SK-N-SH (cell line): ENCODE results near the gene RAPGEF1. TPM values are rescaled to one million over a fixed set of nuclear protein-coding genes. Genes with fewer than 3 reads are reported as not detected.

Experiments
- CTCF ChIA-PET: fragments of 300-600, 350-600 bp; formaldehyde crosslinking; extraction: SDS; loops from one replicate; lab custom pipeline; 2021; lab: Yijun Ruan, JAX
- POLR2A ChIA-PET: fragments of 350-600 bp; sonication (Branson Sonifier 250); formaldehyde crosslinking; extraction: SDS; loops from one replicate; lab custom pipeline; 2020; ENCODE audit warnings: antibody characterized with exemption, inconsistent platforms; lab: Yijun Ruan, JAX
- DNase-seq: peaks from one replicate; pipeline ENCODE4 v3.0.0; 2012
- H2AFZ ChIP-seq: fragments of 200-600 bp; sonication (generic); 2 replicates; pipeline ENCODE4 v1.8.1; 2016; ENCODE audit warnings: antibody characterized with exemption, mild to moderate bottlenecking, low read depth
- H3F3A ChIP-seq: fragments of 200-600 bp; sonication (generic); replicated peaks from 2 replicates; pipeline ENCODE3; 2016; ENCODE audit warnings: antibody characterized with exemption, mild to moderate bottlenecking; ENCODE audit not compliant: insufficient read depth
- H3K27ac ChIP-seq, 2 experiments: fragments of 200-500 bp in 1 of 2; fragments of 200-600 bp in 1 of 2; sonication (Bioruptor generic) in 1 of 2; sonication (generic), shearing (Covaris generic) in 1 of 2; 2 replicates each; pipeline versions ENCODE4 v1.5.1 to v1.6.1; 2014 to 2016; ENCODE audit warnings: low read depth in 2 of 2, inconsistent platforms in 1 of 2, low read length in 1 of 2, mild to moderate bottlenecking in 1 of 2, mixed read lengths in 1 of 2
- H3K27me3 ChIP-seq: fragments of 200-600 bp; sonication (generic), shearing (Covaris generic); 2 replicates; pipeline ENCODE4 v1.6.1; 2016; ENCODE audit warnings: mixed run types; ENCODE audit not compliant: insufficient read depth
- H3K36me3 ChIP-seq, 2 experiments: fragments of 200-500 bp in 1 of 2; fragments of 200-600 bp in 1 of 2; sonication (Bioruptor generic) in 1 of 2; sonication (generic) in 1 of 2; replicated peaks in 1 of 2; 2 replicates each; pipeline versions ENCODE3 to v1.5.1; 2014 to 2016; ENCODE audit warnings: low read length in 1 of 2, mild to moderate bottlenecking in 1 of 2; ENCODE audit not compliant: insufficient read depth in 2 of 2, control insufficient read depth in 1 of 2
- H3K4me1 ChIP-seq, 2 experiments: fragments of 200-500 bp in 1 of 2; fragments of 200-600 bp in 1 of 2; sonication (Bioruptor generic) in 1 of 2; sonication (generic), shearing (Covaris generic) in 1 of 2; 2 replicates each; pipeline versions ENCODE4 v1.5.1 to v1.6.1; 2014 to 2016; ENCODE audit warnings: low read depth in 1 of 2, low read length in 1 of 2, mixed run types in 1 of 2; ENCODE audit not compliant: insufficient read depth in 2 of 2, control insufficient read depth in 1 of 2
- H3K4me2 ChIP-seq: fragments of 200-600 bp; sonication (generic), shearing (Covaris generic); 2 replicates; pipeline ENCODE4 v1.6.1; 2017; ENCODE audit warnings: mixed run types
- H3K4me3 ChIP-seq, 2 experiments: fragments of 200-500 bp in 1 of 2; fragments of 200-600 bp in 1 of 2; sonication (Bioruptor generic) in 1 of 2; sonication (generic), shearing (Covaris generic) in 1 of 2; 2 replicates each; pipeline versions ENCODE4 v1.5.1 to v1.8.1; 2014 to 2016; ENCODE audit warnings: low read depth in 2 of 2, inconsistent platforms in 1 of 2, low read length in 1 of 2, mild to moderate bottlenecking in 1 of 2, mixed read lengths in 1 of 2, moderate library complexity in 1 of 2
- H3K79me2 ChIP-seq: fragments of 200-600 bp; sonication (generic); 2 replicates; pipeline ENCODE4 v1.8.1; 2017; ENCODE audit warnings: mild to moderate bottlenecking; ENCODE audit not compliant: insufficient read depth
- H3K9ac ChIP-seq: fragments of 200-600 bp; sonication (generic); 2 replicates; pipeline ENCODE4 v1.6.1; 2017; ENCODE audit warnings: mixed run types
- H3K9me2 ChIP-seq: fragments of 200-600 bp; sonication (generic); 2 replicates; pipeline ENCODE4 v1.6.1; 2017; ENCODE audit warnings: mixed run types
- H3K9me3 ChIP-seq: fragments of 200-600 bp; sonication (generic); 2 replicates; pipeline ENCODE4 v1.6.1; 2017; ENCODE audit warnings: mixed run types, mild to moderate bottlenecking, moderate library complexity
- H4K20me1 ChIP-seq: fragments of 200-600 bp; sonication (generic); 2 replicates; pipeline ENCODE4 v1.6.1; 2017; ENCODE audit warnings: mild to moderate bottlenecking, mixed run types; ENCODE audit not compliant: insufficient read depth
- CHD2 ChIP-seq: fragments of 150-350 bp; IDR thresholded peaks from 2 replicates; pipeline ENCODE4 v1.6.1; 2018; ENCODE audit warnings: low read length; ENCODE audit not compliant: partially characterized antibody
- CTCF ChIP-seq: fragments of 200-600 bp; sonication (generic); IDR thresholded peaks from 2 replicates; pipeline ENCODE4 v1.6.1; 2017; ENCODE audit warnings: antibody characterized with exemption, mild to moderate bottlenecking, moderate library complexity
- EP300 ChIP-seq, 2 experiments: IDR thresholded peaks; 2 replicates each; pipeline versions ENCODE4 v1.4.0 to v1.6.1; 2012; ENCODE audit warnings: borderline replicate concordance in 1 of 2, low read depth in 1 of 2, low read length in 1 of 2
- EZH2phosphoT487 ChIP-seq: fragments of 200-600 bp; sonication (generic); IDR thresholded peaks from 2 replicates; pipeline ENCODE4 v1.6.1; 2017; ENCODE audit warnings: low read depth, mixed run types, mild to moderate bottlenecking, antibody characterized with exemption, moderate library complexity, borderline replicate concordance
- FOXM1 ChIP-seq: IDR thresholded peaks from 2 replicates; pipeline ENCODE4 v1.4.0; 2012; ENCODE audit warnings: low read depth, mild to moderate bottlenecking
- GATA2 ChIP-seq: sonication (generic); formaldehyde crosslinking; IDR thresholded peaks from 2 replicates; pipeline ENCODE4 v1.5.0; 2020; ENCODE audit warnings: mild to moderate bottlenecking, missing genetic modification reagents
- MAX ChIP-seq: IDR thresholded peaks from 2 replicates; pipeline ENCODE4 v1.4.0; 2012; ENCODE audit warnings: low read depth
- MXI1 ChIP-seq: IDR thresholded peaks from 2 replicates; pipeline ENCODE4 v1.6.1; 2012; ENCODE audit warnings: mild to moderate bottlenecking, low read depth, low read length, improper control_type of control experiment
- NRF1 ChIP-seq: IDR thresholded peaks from 2 replicates; pipeline ENCODE4 v1.6.1; 2012; ENCODE audit warnings: low read depth, mild to moderate bottlenecking, low read length
- PBX3 ChIP-seq: IDR thresholded peaks from 2 replicates; pipeline ENCODE4; 2012
- RAD21 ChIP-seq: IDR thresholded peaks from 2 replicates; pipeline ENCODE4 v1.6.1; 2012; ENCODE audit warnings: mild to moderate bottlenecking, low read length
- RFX5 ChIP-seq: IDR thresholded peaks from 2 replicates; pipeline ENCODE4 v1.6.1; 2012; ENCODE audit warnings: mild to moderate bottlenecking, improper control_type of control experiment, low read length
- TEAD4 ChIP-seq: IDR thresholded peaks from 2 replicates; pipeline ENCODE4 v1.4.0; 2012; ENCODE audit warnings: mild to moderate bottlenecking, borderline replicate concordance; ENCODE audit not compliant: insufficient read depth
- USF1 ChIP-seq: IDR thresholded peaks from 2 replicates; pipeline ENCODE4 v1.4.0; 2012; ENCODE audit warnings: low read depth, borderline replicate concordance
- YY1 ChIP-seq: IDR thresholded peaks from 2 replicates; pipeline ENCODE4 v1.4.0; 2012; ENCODE audit warnings: low read depth, mild to moderate bottlenecking
- WGBS: methylation state at CpG from one replicate; pipeline ENCODE4 v1.1.6; 2017; ENCODE audit warnings: low lambda C conversion rate; 5-methylcytosine and 5-hydroxymethylcytosine counted together
- polyA plus RNA-seq, 3 experiments: library from polyadenylated mRNA; depleted of rRNA; stranded (reverse); fragments of >200 nt; gene quantifications; 2 replicates each; pipeline ENCODE4 v1.2.3, GENCODE V29; 2012
- TF ChIP-seq, protein P1 (sequence below): IDR thresholded peaks from 2 replicates; pipeline ENCODE4 v1.4.0; 2012; ENCODE audit warnings: low read depth, borderline replicate concordance

RAPGEF1 gene
- polyA plus RNA-seq, 1 of the 3 experiments (the other 2 are of a cell fraction) = 26.2 TPM

DNA sequence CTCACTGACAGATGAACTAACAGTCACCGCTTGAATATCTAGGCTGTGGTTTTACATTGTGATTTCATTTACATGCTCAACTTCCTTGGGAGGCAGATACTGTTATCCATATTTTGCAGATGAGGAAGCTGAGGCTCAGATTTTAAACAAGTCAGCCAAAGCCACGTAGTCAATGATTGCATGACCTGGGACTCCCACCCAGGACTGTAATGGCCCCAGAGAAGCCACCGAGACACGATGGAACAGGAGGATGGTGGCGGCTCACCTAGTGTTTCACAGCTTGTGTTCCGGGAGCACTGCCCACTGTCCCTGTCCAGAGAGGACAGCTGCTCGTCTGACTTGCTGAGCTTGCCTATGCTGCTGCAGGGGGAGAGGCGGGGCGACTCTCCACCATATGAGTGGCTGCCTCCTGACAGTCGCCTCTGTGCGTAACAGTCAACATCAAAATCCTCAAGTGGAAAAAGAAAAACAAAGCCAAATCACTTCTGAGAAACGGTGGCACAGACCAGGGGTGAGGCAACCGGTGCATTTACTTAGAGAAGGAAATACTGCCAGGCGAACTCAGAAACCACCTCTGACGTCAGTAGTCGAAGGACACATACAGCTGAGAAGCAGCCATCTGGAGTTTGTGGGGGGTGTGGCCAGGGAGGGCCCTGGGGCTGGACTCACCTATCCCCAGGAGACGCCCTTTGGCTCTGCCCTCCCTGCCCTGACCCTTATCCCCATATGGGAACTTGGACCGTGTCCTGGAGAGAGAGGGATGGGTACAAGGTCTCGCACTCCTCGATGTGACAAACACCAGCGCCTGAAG, 112.0 kb downstream of the RAPGEF1 start:
- H3K4me1 ChIP-seq = peaks cover 0 to 27% of the 10 kb centered on the region in 2 experiments; a peak in 2 of 4 replicates
- H3K9me3 ChIP-seq = no peaks in the 10 kb centered on the region
- no peak overlapping the region for H3K4me3 ChIP-seq
- no peak for DNase-seq
- no peak overlapping the region for H3K9ac ChIP-seq
- peaks cover 12 to 23% of the 10 kb centered on the region in 2 experiments for H3K36me3 ChIP-seq
- no peaks in the 10 kb centered on the region for H3K79me2 ChIP-seq
- H3F3A ChIP-seq = no peaks in the 10 kb centered on the region
- no peak overlapping the region for H3K27ac ChIP-seq
- TF ChIP-seq, protein P1, sequence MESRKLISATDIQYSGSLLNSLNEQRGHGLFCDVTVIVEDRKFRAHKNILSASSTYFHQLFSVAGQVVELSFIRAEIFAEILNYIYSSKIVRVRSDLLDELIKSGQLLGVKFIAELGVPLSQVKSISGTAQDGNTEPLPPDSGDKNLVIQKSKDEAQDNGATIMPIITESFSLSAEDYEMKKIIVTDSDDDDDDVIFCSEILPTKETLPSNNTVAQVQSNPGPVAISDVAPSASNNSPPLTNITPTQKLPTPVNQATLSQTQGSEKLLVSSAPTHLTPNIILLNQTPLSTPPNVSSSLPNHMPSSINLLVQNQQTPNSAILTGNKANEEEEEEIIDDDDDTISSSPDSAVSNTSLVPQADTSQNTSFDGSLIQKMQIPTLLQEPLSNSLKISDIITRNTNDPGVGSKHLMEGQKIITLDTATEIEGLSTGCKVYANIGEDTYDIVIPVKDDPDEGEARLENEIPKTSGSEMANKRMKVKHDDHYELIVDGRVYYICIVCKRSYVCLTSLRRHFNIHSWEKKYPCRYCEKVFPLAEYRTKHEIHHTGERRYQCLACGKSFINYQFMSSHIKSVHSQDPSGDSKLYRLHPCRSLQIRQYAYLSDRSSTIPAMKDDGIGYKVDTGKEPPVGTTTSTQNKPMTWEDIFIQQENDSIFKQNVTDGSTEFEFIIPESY = no peak
- TF ChIP-seq NRF1 = no peak
- no peak for TF ChIP-seq MXI1
- TF ChIP-seq YY1 = no peak
- TF ChIP-seq CHD2 = no peak
- no peak for TF ChIP-seq GATA2 (CRISPR knock-in tag)
- no peak for TF ChIP-seq MAX
- no peak for TF ChIP-seq PBX3
- no peak for TF ChIP-seq TEAD4
- TF ChIP-seq EP300 (IDR thresholded peaks at IDR 0.05; ENCODE audit: borderline replicate concordance in 1 of 2, low read depth in 1 of 2, low read length in 1 of 2) = no peak
- no peak for TF ChIP-seq EZH2phosphoT487
- TF ChIP-seq RFX5 = no peak
- TF ChIP-seq FOXM1 = no peak
- TF ChIP-seq USF1 = no peak
- no peak for TF ChIP-seq RAD21
- TF ChIP-seq CTCF = no peak
- WGBS = 93% methylated on average over 20 of the region's 21 CpGs
- H3K9me2 ChIP-seq = no peaks in the 10 kb centered on the region
- ChIA-PET CTCF (interaction anchor here (1.0 to 2.0 kb wide), 5 partner anchors 11 to 112 kb away, joined by 3 to 6 read pairs (median 5); partner anchors contain the start of gene RAPGEF1), POLR2A (no interaction called here)
- no peak overlapping the region for H3K4me2 ChIP-seq
- no peak overlapping the region for H2AFZ ChIP-seq
- no peaks in the 10 kb centered on the region for H4K20me1 ChIP-seq
- no peaks in the 10 kb centered on the region for H3K27me3 ChIP-seq
